Pancreas (tissue), 10 donors: ENCODE results near the gene MYCBP2. TPM values are rescaled to one million over a fixed set of nuclear protein-coding genes. Genes with fewer than 3 reads are reported as not detected.
A peak's percentile ranks its signal among the peaks of the same experiment; 100 is the strongest.
"Not testable (repeated sequence)": the region's sequence is repeated elsewhere in the genome, so short reads cannot be mapped to it uniquely, and the experiment has no call there.

Source experiments
- ATAC-seq, 4 donors: fragments of 200-7000 bp; cut with Tn5 transposase; one replicate each; pipeline versions ENCODE4 v1.8.0 to v1.9.1; 2020; ENCODE audit warnings: mild to moderate bottlenecking in 4 of 4, moderate library complexity in 4 of 4
- DNase-seq, 6 donors: peaks; one replicate each; pipeline ENCODE4 v3.0.0-alpha.2; 2020
- FAIRE-seq: peaks from 2 replicates; lab custom pipeline; 2012; peaks lifted over from hg19 to GRCh38; lab: Jason Lieb, UNC
- H3K27ac ChIP-seq, 4 donors: fragments of 200-600 bp; sonication (generic); 1 replicate in 3 of 4; 2 replicates in 1 of 4; pipeline versions ENCODE4 v1.5.0 to v1.8.0; 2020
- H3K27me3 ChIP-seq, 4 donors: fragments of 200-600 bp; one replicate each; pipeline ENCODE4 v1.8.0; 2021
- H3K36me3 ChIP-seq, 3 donors: fragments of 200-600 bp; sonication (generic) in 1 of 3; one replicate each; pipeline versions ENCODE4 v1.5.0 to v1.8.0; 2020 to 2021
- H3K4me1 ChIP-seq, 3 donors: fragments of 200-600 bp; one replicate each; pipeline ENCODE4 v1.8.0; 2021
- H3K4me3 ChIP-seq, 4 donors: fragments of 200-600 bp; sonication (generic) in 2 of 4; one replicate each; pipeline versions ENCODE4 v1.5.0 to v1.8.0; 2020 to 2021
- H3K9me3 ChIP-seq, 4 donors: fragments of 200-600 bp; one replicate each; pipeline ENCODE4 v1.8.0; 2021
- WGBS, 2 donors: extraction: QIAGEN DNeasy Blood & Tissue Kit; methylation state at CpG; one replicate each; pipeline ENCODE4 v1.1.7; 2013; 5-methylcytosine and 5-hydroxymethylcytosine counted together
- intact Hi-C, 3 donors: fragments of 100-400 bp; cut with DNase I; formaldehyde crosslinking; loops; one replicate each; pipeline versions ENCODE4 v1.11.1 to v1.14.2; 2022
- polyA plus RNA-seq, 2 donors: library from polyadenylated mRNA; stranded (reverse); fragments of 200-250 nt; gene quantifications; one replicate each; pipeline ENCODE4 v1.2.3, GENCODE V29; 2013
- total RNA-seq, 6 donors: library from RNA; stranded (reverse); fragmentation: NEBNext Ultra II Directional in 4 of 6; extraction: Animal tissue kit (Norgen Biotek cat#: 25700) in 4 of 6; gene quantifications; one replicate each; pipeline versions ENCODE4 v1.2.1 to v1.2.4, GENCODE V29; 2021 to 2023
- TF ChIP-seq, protein P1 (sequence below), 4 donors: fragments of 200-600 bp; sonication (generic) in 3 of 4; IDR thresholded peaks; one replicate each; pipeline versions ENCODE4 v1.5.0 to v1.8.0; 2021; ENCODE audit warnings: antibody characterized with exemption in 4 of 4
- donor health status: healthy with polysubstance abuse.
- donor health status: DM: no; HTN: no; CAD: no; lungs with moderate emphysema.
- donor health status: DM: no; HTN: no; CAD: no.
- donor health status: control.
- donor health status: control.
- donor health status: Bipolar disorder and iron deficiency.
- donor health status: DM: yes; HTN: yes; CAD: no.
- donor health status: DM: no; HTN: no; CAD: no.
- donor health status: DM: no; HTN: no; CAD: no.
- donor health status: DM: yes; HTN: yes; CAD: no.

MYCBP2 gene
- total and polyA plus RNA-seq, 8 donors: 17.6 to 49.1 (median 43.1) TPM

- peaks cover 5 to 23% (median 9%) of the 10 kb centered on the region in 3 donors for H3K4me1 ChIP-seq
- H3K9me3 ChIP-seq: no peaks in the 10 kb centered on the region
- H3K36me3 ChIP-seq: peaks cover 0 to 56% (median 21%) of the 10 kb centered on the region in 3 donors
- H3K4me3 ChIP-seq: no peak overlapping the region
- intact Hi-C loops: no loop called here
- no peak overlapping the region for H3K27ac ChIP-seq
- 94 to 99% methylated on average over 2 of the region's 2 CpGs for WGBS, 2 donors
- DNase-seq (no peak), FAIRE-seq (no peak), ATAC-seq (no peak)
- no peaks in the 10 kb centered on the region for H3K27me3 ChIP-seq
- TF ChIP-seq, protein P1, sequence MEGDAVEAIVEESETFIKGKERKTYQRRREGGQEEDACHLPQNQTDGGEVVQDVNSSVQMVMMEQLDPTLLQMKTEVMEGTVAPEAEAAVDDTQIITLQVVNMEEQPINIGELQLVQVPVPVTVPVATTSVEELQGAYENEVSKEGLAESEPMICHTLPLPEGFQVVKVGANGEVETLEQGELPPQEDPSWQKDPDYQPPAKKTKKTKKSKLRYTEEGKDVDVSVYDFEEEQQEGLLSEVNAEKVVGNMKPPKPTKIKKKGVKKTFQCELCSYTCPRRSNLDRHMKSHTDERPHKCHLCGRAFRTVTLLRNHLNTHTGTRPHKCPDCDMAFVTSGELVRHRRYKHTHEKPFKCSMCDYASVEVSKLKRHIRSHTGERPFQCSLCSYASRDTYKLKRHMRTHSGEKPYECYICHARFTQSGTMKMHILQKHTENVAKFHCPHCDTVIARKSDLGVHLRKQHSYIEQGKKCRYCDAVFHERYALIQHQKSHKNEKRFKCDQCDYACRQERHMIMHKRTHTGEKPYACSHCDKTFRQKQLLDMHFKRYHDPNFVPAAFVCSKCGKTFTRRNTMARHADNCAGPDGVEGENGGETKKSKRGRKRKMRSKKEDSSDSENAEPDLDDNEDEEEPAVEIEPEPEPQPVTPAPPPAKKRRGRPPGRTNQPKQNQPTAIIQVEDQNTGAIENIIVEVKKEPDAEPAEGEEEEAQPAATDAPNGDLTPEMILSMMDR (IDR thresholded peaks at IDR 0.05): no peak
These were observed 311.8 kb downstream of the MYCBP2 start for GRCh38 chr13:77014906-77015685.

DNA sequence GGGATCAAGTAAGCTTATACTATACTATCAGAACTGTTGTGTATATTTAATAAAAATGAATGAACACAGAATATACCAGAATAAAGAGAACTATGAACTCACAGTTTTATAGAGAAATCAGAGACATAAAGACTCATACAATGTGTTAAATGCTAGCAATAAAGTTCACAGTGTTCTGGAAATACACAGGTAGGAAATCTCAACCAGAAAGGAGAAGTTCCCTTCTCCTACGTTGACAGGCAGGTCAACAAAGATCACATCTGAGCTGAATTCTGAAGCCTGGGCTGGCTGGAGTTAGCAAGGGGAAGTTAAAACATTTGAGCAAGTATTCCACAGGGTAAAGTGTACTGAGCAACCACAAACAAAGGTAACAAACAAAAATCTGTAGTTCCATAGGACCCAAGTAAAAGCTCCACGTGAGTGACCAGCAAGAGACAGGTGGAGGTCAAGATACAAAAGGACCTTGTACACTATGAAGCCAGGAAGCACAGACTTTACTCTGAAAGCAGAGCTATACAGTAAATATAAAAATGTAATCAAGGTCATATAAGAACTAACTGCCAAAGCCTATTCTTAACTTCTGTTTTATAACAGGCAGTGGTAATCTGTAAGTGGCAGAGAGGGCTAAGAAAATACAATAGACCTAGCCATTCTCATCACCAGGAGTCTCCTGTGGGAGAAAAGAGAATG is 312.9 kb downstream of the MYCBP2 start:
- WGBS, 2 donors: 50 to 52% methylated on average over 2 of the region's 2 CpGs
- TF ChIP-seq, protein P1 (IDR thresholded peaks at IDR 0.05): no peak
- no peaks in the 10 kb centered on the region for H3K27me3 ChIP-seq
- DNase-seq (no peak), ATAC-seq (peak in 1 of 4 donors; percentile 8), FAIRE-seq (no peak)
- peaks cover 0 to 61% (median 22%) of the 10 kb centered on the region in 3 donors for H3K36me3 ChIP-seq
- peaks cover 5 to 14% (median 9%) of the 10 kb centered on the region in 3 donors for H3K4me1 ChIP-seq
- intact Hi-C loops: no loop called here
- H3K27ac ChIP-seq: no peak overlapping the region
- H3K4me3 ChIP-seq: no peak overlapping the region
- no peaks in the 10 kb centered on the region for H3K9me3 ChIP-seq

GRCh38 chr13:77009719-77010118 is 317.2 kb downstream of the MYCBP2 start:
- ATAC-seq, H3K27me3 ChIP-seq, FAIRE-seq, H3K27ac ChIP-seq, intact Hi-C loops, H3K4me1 ChIP-seq, DNase-seq, H3K9me3 ChIP-seq, H3K4me3 ChIP-seq: not testable (repeated sequence)
- WGBS, 2 donors: 97 to 100% methylated on average over 5 of the region's 5 CpGs
- H3K36me3 ChIP-seq: peaks cover 3 to 60% (median 16%) of the 10 kb centered on the region in 3 donors

DNA sequence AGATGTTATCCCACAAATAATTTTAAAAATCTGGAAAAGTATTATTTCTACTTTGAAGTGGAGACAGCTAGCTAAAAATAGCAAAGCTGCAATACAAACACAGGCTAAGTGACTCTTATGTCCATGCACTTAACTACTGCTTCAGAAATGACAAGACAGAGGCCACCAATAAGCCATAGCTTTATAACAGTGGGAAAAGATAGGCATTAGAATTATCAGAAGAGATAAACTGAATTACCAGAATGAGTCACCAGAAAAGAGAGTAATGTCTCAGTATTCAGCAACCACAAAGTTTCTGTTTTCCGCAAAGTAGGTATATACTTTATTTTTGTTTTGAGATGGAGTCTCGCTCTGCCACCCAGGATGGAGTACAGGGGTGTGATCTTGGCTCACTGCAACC is 317.9 kb downstream of the MYCBP2 start:
- Histone ChIP-seq H3K36me3 (peaks cover 3 to 54% (median 9%) of the 10 kb centered on the region in 3 donors), H3K9me3 (no peaks in the 10 kb centered on the region), H3K27ac (no peak overlapping the region), H3K4me3 (no peak overlapping the region), H3K27me3 (no peaks in the 10 kb centered on the region), H3K4me1 (peaks cover 0 to 2% (median 0%) of the 10 kb centered on the region in 3 donors)
- no peak for DNase-seq
- no peak for FAIRE-seq
- intact Hi-C loops: no loop called here
- TF ChIP-seq, protein P1 (IDR thresholded peaks at IDR 0.05): no peak
- peak in 1 of 4 donors; percentile 56 for ATAC-seq
- WGBS, 2 donors: 90 to 99% methylated on average over 2 of the region's 2 CpGs

DNA sequence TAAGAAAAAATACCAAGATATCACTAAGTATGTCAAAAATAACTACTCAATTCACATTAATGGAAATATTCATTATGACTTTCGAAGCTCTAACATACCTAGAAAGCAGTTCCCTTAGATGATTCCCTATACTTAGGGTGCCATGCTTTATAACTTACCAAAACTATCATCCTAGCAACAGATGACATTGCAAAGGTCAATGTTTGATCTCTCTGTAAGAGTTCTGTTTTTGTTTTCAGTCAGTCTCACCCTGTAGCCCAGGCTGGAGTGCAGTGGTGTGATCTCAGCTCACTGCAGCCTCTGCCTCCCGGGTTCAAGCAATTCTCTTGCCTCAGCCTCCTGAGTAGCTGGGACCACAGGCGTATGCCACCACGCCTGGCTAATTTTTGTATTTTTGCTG is 318.6 kb downstream of the MYCBP2 start:
- peaks cover 5 to 47% (median 7%) of the 10 kb centered on the region in 3 donors for H3K36me3 ChIP-seq
- H3K4me3 ChIP-seq, H3K27ac ChIP-seq, H3K27me3 ChIP-seq, FAIRE-seq, H3K9me3 ChIP-seq, intact Hi-C loops, DNase-seq, H3K4me1 ChIP-seq: not testable (repeated sequence)
- ATAC-seq: peak in 1 of 4 donors; percentile 41
- WGBS, 2 donors: 93 to 97% methylated on average over 4 of the region's 4 CpGs
